GM21367 (cell line): ENCODE results near the gene LONP2.
A peak's percentile ranks its signal among the peaks of the same experiment; 100 is the strongest.
"Not testable (repeated sequence)": the region's sequence is repeated elsewhere in the genome, so short reads cannot be mapped to it uniquely, and the experiment has no call there.

Experiments
- ATAC-seq: cut with Tn5 transposase; IDR thresholded peaks from one replicate; pipeline ENCODE4 v1.9.1; 2021; ENCODE audit not compliant: unreplicated experiment

The LONP2 gene

DNA sequence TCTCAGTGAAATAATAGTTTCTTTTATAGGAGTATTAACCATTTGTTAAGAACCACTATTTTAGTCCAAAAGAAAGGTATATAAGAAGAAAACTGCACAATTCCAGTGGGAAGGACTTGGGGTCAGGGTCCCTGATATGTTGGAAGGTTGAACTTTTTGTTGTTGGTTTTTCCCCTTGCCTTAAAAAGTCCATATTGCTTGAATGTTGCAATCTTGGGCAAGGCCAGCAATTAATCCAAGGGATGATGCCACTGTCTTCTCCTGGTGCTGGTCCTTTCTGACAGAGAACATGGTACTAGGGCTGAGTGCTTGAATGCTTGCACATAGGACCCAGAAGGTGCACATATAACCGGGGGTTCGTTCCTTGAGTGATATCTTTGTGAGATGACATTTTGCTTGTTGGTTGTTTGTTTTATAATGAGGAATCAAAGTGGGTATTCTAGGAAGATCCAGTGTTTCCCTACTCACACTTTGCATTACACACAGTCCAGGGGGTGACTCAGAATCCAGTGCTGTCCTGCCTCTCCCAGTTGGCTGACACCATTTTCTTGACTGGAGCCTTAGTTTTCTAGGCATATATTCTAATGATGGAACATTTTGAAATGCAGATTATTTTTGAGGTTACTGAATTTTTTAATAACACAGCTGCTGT lies 86.2 kb downstream of the LONP2 start:
- ATAC-seq = no peak

- ATAC-seq = no peak
These were observed 86.7 kb downstream of the LONP2 start for GRCh38 chr16:48330841-48331192.

GRCh38 chr16:48332978-48333377 lies 88.9 kb downstream of the LONP2 start:
- no peak for ATAC-seq

GRCh38 chr16:48334325-48334724 lies 90.2 kb downstream of the LONP2 start:
- no peak for ATAC-seq

DNA sequence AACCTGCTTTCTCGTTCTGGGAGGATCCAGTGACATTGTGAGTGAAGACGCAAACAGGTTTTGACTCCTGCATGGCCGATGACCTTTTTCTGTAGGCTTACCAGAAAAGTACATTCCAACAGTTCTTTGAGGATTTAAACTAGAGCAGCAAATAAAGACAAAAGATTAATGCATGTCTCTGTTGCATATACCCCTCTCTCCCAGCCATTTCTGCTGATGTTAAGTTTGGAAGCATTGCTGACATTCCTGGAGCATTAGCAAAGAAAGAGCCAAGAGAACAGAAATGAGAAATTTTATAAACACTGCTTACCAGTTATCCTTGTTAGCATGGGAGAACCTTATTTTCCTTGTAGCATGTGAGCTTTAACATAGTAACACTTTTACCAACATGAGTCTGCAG lies 91.9 kb downstream of the LONP2 start:
- ATAC-seq = no peak

DNA sequence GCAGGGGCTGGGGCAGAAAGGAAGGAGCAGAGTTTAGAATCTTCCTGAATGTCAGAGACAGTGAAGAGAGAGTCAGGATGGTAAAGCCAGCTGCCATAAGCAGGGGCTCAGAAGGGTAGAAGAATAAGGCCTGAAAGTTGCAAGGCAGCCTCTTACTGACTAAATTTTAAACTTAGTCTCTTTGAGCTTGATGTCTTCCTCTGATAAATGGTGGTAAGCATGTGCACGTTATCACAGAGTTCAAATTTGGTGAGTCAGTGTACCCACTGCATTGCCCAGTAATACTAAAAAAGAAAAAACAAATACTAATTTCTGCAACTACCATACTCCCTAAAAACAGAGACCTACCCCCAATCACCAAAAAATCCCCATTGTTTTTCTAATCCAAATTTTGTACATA lies 96.0 kb downstream of the LONP2 start:
- ATAC-seq = no peak

DNA sequence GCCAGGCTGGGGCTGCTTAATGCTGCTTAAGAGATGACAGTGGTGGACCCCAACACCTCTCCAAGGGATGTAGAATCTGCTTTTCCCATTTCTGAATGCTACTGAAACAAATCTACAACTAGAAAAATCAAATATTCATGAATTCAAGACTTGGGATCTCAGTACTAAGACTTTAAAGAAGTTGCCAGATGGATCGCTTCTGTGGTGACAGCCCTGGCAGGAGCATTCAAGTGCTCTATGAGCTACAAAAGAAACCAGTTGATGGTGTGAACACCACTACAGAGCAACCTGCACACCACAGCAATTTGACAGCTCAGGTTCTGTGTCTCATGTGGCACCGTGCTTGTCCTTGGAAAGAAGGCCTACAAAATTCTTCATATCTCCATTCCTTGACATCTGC lies 98.5 kb downstream of the LONP2 start:
- no peak for ATAC-seq

DNA sequence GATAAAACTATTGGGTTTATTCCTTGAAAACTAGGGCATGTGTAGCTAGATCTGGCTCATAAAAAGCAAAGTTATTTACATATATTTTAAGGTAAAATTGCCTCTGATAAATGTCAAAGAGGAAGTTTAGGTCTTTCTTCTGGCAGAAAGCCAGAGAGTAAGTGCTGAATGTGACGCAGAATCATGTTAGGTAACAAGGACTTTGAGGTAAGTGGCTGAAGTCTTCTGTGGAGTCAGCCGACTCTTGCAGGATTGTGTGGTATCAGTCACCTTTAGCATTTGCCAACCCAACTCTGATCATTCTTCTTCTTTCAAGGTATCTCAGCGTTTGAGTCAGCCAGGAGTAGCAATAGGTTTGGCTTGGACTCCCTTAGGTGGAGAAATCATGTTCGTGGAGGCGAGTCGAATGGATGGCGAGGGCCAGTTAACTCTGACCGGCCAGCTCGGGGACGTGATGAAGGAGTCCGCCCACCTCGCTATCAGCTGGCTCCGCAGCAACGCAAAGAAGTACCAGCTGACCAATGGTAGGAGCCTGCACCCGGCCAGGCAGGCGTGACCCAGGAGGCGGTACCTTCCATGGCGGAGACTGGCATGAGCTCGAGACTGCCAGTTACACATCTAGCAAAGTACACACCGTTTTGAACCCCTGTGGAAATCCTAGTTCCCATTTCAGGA lies 103.2 kb downstream of the LONP2 start:
- ATAC-seq = no peak

DNA sequence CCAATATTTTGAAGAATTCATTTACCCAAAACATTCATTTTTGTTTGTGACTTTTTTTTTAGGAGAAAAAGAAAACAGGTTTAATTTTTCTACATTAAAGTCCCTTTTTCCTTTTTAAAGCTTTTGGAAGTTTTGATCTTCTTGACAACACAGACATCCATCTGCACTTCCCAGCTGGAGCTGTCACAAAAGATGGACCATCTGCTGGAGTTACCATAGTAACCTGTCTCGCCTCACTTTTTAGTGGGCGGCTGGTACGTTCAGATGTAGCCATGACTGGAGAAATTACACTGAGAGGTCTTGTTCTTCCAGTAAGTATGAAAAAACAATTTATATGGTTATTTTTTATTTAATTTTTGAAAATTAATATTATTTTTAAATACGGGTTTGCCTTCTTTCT lies 103.9 kb downstream of the LONP2 start:
- no peak for ATAC-seq

DNA sequence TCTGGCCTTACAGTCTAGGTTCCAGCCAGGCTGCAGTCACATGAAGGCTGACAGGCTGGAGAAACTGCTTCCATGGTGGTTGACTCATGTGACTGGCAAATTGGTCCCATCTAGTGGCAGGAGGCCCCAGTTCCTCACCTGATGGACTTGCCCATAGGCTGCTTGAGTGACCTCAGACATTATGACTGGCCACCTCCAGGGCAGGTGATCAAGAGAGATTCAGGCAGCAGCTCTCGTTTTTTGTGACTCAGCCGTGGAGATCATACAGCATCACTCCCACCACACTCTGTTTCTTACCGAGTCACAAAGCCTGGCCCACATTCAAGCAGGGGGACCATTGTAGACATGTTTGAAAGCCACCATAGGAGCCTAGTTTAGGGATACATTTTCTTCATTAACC lies 106.6 kb downstream of the LONP2 start:
- no peak for ATAC-seq

DNA sequence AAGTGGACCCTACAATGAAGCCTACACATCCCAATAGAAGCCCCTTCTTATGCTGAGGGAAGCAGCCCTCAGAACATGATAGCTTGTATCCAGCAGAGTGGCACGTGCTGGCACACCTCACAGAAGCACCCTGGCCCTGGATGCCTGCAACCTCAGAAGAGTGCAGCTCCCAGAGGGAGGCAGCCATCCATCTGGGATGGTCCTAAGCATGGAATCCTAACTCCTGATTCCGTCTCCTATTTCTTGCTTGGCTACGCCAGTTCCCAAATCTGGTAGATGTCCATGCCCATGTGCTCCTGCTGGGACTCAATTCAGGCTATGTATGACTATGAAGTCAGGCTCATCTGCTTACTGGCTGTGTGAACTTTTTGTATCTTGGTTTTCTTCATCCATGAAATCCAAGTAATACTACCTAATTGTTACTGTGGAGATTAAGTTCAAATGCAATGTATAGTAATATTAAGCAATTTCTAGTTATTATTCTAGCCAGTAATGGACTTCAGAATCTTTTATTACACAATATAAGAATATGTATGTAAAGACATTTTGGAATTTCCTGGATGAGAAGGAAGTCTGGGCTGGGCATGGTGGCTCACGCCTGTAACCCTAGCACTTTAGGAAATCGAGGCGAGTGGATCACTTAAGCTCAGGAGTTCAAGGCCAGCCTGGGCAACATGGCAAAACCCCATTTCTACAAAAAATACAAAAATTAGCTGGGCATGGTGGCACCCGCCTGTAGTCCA lies 108.7 kb downstream of the LONP2 start:
- ATAC-seq = no peak

GRCh38 chr16:48353565-48354163 lies 109.6 kb downstream of the LONP2 start:
- ATAC-seq = peak; percentile 57

GRCh38 chr16:48354385-48354784 lies 110.3 kb downstream of the LONP2 start:
- ATAC-seq = not testable (repeated sequence)

GRCh38 chr16:48354877-48355855 lies 111.1 kb downstream of the LONP2 start:
- no peak for ATAC-seq

DNA sequence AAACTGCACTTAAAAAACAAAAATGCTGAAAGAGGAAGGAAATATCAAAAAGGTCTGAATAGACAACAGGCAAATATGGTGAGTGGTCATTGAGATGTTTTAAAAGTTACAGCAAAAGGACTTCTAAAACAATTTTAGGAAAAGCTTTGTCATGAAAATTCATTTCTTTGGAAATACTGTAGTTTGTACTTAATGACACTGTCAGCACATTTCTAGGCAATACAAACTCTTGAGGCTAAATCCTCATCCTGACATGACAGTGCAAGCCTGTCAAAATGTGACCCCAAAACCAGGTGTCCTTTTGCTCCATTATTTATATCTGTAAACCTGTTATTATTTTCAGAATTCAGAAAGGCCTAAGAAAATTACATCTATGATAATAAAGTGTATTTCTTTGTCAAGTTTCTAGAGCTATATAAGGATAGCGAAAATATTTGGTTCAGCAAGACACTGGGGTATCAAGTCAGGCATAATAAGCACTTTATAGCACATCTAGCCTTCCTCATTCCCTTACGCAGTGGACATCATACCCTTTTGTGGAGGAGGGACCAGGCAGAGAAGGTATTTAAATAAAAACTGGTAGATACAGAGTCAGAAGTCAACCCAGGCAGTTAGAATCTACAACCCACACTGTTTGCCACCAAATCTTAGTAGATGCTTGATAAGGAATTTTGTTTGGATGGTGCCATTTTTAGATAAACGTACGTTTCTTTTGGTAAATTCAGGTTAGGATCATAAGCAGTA lies 112.7 kb downstream of the LONP2 start:
- no peak for ATAC-seq

GRCh38 chr16:48358419-48358818 lies 114.3 kb downstream of the LONP2 start:
- ATAC-seq = no peak

DNA sequence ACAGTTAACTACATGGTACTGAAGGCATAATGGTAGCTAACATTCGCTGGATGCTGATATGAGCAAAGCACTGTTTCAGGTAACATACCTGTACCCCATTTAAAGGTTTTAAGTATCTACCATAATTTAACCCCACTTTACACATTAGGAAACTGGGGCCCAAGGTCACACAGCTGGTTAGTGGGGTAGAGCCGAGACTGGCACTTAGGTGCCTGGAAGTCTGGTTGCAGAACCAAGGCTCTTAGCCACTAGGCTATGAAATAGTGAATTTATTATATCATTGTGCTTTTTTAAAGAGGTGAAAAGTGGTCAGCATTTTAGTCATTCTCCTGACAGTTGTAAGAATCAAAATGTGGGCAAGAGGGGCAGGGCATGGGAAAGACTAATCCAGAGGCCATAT lies 115.9 kb downstream of the LONP2 start:
- ATAC-seq = no peak

GRCh38 chr16:48361012-48361411 lies 116.9 kb downstream of the LONP2 start:
- no peak for ATAC-seq

DNA sequence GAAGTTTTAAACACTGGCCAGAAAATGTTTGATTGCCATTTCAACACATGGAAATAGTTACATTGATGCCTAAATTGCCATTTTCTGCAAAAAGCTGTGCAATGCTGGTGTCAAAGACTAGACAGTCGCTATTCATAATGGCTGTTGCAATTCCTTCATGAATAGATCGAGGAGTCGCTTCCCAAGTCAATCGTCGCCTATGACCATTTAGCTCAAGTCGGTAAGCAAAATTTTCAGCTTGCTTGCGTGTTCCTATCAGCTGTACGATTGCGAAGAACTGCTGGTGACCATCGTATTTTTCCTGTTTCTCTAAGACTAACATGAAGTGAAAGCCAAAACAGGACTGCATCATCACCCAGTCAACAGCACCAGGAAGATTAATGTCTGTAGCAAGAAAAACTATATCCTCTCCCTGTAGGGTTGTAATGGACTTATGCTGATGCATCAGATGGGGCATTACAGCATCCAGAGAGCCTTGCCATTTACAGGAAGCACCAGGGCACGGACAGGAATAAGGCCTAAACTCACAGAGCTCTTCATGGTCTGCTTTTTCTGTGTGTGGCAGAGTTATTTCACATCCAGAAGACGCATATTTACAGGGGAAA lies 117.5 kb downstream of the LONP2 start:
- ATAC-seq = no peak
